ENCODE results near the gene CYP2A7.
"Not testable (repeated sequence)": the region's sequence is repeated elsewhere in the genome, so short reads cannot be mapped to it uniquely, and the experiment has no call there.

CYP2A7 gene, protein sequence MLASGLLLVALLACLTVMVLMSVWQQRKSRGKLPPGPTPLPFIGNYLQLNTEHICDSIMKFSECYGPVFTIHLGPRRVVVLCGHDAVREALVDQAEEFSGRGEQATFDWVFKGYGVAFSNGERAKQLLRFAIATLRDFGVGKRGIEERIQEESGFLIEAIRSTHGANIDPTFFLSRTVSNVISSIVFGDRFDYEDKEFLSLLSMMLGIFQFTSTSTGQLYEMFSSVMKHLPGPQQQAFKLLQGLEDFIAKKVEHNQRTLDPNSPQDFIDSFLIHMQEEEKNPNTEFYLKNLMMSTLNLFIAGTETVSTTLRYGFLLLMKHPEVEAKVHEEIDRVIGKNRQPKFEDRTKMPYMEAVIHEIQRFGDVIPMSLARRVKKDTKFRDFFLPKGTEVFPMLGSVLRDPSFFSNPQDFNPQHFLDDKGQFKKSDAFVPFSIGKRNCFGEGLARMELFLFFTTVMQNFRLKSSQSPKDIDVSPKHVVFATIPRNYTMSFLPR

DNA sequence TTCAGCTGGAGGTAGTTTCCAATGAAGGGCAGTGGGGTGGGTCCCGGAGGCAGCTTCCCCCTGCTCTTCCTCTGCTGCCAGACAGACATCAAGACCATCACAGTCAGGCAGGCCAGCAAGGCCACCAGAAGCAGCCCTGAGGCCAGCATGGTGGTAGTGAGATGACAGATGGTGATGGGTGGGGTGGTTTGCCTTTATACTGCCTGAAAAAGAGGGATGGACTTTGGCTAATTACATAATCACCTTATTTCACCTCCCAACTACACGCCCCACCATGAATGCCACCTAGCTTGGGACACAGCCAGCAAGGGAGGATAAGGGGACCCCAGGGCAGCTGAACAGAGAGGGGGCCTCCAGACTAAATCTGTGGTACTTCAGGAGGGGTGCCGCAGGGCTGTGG is at the start of gene CYP2A7:
Gene CYP2A7 (minus strand): TSS at position 170 of the 400 bp plus-strand sequence. CDS start 21 bp downstream, at position 149.
- DNase-seq (ENCODE audit: low spot score), result not testable (repeated sequence)

DNA sequence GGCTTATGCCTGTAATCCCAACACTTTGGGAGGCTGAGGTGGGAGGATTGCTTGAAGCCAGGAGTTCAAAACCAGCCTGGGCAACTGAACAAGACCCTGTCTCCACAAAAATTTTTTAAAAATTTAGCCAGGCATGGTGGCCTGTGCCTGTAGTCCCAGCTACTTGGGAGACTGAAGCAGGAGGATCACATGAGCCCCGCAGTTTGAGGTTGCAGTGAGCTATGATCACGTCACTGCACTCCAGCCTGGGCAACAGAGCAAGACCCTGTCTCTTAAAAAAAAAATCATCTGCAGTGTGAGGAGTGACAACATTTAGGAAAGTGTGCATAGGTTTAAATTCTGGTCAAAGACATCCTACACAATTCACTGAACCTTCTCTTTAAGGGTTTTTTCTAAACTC is 48.8 kb upstream of the CYP2A7 start:
- DNase-seq (ENCODE audit: low spot score), result not testable (repeated sequence)

DNA sequence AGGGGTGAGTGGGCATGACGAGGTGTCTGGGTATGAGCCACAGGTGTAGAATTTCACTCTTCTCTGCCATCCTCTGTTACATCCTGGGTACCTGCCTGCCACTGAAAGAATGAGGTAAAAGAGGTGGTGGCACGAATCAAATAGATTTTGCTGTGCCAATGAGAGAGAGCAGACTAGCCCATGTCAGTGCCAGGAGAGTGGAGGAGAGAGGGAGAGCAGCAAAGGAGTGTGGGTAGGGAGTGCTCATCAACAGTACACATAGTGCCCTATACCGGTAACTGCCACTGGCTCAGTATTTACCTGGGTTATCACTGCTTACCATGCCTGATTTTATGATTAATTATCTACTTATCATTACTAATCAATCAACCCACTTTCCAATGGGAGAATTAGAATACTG is 47.9 kb upstream of the CYP2A7 start:
- not testable (repeated sequence) for DNase-seq (ENCODE audit: low spot score)

DNA sequence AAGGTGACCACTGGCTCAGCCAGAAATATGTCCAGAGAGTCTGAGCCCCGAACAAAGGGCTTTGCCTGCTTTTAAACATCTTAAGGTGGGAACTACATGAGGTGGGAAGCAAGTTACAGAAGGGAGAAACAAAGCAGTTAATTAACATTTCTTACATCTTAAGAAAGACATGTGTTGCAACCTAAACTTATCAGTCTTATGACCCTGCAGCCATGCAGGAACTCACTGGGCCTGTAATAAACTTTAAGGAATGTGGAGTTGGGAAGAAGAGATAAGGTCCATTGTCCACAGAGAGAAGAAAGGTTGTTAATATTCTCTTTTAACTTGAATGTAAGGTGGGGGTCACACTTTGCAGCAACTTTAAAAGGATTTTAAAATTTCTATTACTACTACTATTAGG is 46.8 kb upstream of the CYP2A7 start:
- no peak for DNase-seq (ENCODE audit: low spot score)

DNA sequence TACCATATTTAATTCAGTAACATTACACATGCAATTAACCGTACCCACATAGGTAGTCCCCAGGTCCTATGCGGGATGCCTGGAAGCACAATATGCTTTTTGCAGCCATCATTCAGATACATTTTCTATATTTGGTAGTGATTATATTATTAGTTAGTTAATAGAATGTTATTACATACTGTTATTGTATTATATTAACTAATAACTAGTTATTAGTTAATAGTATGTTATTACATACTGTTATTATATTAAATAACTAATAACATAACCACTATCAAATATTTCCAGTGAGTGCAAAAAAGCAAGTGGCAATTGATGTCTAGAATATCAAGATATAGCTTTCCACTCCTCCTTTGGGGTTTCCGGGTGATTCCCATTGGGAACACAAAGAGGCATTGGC is 45.5 kb upstream of the CYP2A7 start:
- no peak for DNase-seq (ENCODE audit: low spot score)

DNA sequence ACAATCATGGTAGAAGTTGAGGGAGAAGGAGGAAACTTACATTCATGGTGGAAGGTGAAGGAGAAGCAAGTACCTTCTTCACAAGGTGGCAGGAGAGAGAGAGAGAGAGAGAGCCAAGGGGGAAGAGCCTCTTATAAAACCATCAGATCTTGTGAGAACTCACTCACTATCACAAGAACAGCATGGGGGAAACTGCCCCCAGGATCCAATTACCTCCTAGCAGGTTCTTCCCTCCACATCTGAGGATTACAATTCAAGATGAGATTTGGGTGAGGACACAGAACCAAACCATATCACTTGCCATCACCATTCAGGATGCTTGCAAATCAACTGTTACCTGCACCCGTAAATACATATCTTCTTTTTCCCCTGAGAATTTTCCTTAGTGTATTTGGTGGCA is 44.2 kb upstream of the CYP2A7 start:
- DNase-seq (ENCODE audit: low spot score), result not testable (repeated sequence)

DNA sequence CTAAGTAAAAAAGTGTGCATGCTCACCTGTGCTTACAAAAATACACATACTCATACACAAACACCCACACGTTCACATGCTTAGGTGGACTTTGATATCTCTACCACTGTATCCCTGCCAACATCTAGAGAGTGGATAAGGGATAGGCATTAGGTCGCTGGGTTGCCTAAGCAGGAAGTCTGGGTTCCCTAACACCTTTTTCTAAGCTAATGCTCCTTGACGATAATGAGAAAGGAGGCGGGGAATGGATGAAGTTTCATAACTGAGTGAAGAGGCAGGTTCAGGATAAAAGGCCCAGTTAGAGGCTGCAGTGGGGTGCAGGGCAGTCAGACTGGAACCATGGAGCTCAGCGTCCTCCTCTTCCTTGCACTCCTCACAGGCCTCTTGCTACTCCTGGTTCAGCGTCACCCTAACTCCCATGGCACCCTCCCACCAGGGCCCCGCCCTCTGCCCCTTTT is 41.9 kb upstream of the CYP2A7 start:
- no peak for DNase-seq (ENCODE audit: low spot score)

DNA sequence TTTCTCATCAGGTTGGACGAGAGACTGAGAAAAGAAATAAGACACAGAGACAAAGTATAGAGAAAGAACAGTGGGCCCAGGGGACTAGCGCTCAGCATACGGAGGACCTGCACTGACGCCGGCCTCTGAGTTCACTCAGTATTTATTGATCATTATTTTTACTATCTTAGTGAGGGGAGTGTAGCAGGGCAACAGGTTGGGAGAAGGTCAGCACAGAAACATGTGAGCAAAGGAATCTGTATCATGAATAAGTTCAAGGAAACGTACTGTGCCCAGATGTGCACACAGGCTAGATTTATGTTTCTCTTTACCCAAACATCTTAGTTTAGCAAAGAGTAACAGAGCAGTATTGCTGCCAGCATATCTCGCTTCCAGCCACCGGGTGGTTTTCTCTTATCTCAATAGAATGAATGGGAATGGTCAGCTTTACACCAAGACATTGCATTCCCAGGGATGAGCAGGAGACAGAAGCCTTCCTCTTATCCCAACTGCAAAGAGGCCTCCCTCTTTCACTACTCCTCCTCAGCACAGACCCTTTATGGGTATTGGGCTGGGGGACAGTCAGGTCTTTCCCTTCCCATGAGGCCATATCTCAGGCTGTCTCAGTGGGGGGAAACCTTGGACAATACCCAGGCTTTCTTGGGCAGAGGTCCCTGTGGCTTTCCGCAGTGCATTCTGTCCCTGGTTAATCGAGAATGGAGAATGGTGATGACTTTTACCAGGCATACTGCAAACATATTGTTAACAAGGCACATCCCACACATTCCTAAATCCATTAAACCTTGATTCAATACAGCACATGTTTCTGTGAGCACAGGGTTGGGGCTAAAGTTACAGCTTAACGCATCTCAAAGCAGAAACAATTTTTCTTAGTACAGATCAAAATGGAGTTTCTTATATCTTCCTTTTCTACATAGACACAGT is 40.5 kb upstream of the CYP2A7 start:
- DNase-seq (ENCODE audit: low spot score), result not testable (repeated sequence)

DNA sequence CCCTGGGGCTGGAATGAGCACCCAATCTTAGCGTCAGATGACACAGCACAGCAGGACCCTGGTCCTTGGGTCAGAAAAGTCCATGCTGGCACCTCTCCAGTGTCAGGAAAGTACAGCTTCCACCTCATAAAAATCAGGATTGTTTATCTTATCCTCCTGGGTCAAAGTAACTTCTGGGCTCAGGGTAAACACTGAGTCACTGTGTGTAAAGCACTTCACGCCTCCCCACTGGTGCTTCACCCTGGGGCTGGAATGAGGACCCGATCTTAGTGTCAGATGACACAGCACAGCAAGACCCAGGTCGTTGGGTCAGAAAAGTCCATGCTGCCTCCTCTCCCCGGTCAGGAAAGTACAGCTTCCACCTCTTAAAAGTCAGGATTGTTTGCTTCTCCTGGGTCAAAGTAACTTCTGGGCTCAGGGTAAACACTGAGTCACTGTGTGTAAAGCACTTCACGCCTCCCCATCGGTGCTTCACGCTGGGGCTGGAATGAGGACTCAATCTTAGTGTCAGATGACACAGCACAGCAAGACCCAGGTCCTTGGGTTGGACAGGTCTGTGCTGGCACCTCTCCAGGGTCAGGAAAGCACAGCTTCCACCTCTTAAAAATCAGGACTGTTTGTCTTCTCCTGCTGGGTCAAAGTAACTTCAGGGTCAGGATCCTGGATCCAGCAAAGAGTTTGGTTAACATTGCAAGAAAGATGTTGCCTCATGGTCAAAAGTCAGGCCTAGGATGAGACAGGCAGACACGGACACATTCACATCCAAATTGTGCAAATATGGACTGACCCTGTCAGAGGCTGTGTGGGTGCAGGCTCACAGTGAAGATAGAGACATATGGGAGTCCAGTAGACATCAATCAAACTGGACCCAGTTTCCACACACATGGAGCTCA is 39.2 kb upstream of the CYP2A7 start:
- no peak for DNase-seq (ENCODE audit: low spot score)

DNA sequence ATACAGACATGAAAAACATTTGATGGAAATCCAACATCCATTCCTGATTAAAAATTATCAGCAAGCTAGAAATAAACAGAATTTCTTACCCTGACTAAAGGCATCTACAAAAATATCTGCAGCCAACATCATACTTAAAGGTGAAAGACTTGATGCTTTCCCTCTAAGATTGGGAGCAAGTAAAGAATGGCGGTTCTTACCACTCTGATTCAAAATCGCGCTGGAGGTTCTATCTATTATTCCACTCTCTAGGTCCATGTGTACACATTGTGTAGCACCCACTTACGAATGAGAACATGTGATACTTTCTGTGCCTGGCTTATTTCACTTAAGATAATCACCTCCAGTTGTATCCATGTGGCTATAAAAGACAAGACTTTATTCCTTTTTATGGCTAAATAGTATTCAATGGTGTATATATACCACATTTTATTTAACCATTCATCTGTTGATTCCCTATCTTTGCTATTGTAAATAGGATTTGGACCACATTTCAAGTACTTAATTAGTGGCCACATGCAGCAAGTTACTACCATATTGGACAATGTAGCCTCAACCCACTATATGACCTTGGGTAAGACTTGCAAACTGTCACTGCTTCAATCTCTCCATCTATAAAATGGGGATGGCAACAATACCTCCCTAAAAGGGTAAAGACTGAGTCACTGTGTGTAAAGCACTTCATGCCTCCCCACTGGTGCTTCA is 38.4 kb upstream of the CYP2A7 start:
- DNase-seq (ENCODE audit: low spot score), result no peak

DNA sequence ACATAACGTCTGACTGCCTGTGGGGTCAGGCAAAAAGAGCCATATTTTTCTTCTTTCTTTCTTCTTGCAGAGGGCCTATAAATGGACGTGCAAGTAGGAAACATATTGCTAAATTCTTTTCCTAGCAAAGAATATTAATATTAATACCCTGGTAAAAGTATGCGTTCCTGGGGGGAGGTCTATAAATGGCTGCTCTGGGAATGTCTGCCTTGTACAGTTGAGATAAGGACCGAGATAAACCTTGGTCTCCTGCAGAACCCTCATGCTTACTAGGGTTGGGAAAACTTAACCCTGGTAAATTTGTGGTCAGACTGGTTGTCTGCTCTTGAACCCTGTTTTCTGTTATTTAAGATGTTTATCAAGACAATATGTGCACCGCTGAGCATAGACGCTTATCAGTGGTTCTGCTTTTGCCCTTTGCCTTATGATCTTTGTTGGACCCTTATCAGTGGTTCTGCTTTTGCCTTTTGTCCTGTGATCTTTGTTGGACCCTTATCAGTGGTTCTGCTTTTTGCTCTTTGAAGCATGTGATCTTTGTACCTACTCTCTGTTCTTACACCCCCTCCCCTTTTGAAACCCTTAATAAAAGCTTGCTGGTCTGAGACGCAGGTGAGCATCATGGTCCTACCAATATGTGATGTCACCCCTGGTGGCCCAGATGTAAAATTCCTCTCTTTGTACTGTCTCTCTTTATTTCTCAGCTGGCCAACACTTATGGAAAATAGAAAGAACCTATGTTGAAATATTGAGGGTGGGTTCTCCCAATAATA is 37.7 kb upstream of the CYP2A7 start:
- DNase-seq (ENCODE audit: low spot score), result not testable (repeated sequence)

DNA sequence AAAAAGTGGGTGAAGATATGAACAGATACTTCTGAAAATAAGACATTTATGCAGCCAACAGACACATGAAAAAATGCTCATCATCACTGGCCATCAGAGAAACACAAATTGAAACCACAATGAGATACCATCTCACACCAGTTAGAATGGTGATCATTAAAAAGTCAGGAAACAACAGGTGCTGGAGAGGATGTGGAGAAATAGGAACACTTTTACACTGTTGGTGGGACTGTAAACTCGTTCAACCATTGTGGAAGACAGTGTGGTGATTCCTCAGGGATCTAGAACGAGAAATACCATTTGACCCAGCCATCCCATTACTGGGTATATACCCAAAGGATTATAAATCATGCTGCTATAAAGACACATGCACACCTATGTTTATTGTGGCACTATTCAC is 36.3 kb upstream of the CYP2A7 start:
- not testable (repeated sequence) for DNase-seq (ENCODE audit: low spot score)

DNA sequence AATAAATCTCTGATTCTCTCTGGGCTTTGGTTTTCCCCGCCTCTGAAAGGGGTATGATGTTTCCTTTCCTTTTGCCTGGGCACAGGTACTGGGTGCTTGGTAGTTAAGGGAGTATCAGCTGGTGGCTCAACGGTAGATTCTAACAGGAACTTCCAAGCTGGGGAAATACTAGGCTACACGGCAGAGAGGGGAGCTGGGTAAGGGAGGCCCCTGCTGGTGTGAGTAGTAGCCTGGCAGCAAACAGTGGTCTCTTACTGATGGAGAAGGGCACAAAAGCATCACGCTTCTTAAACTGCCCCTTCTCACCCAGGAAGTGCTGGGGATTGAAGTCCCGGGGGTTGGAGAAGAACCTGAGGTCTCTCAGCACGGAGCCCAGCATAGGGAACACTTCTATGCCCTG is 26.9 kb upstream of the CYP2A7 start:
- DNase-seq (ENCODE audit: low spot score), result no peak

DNA sequence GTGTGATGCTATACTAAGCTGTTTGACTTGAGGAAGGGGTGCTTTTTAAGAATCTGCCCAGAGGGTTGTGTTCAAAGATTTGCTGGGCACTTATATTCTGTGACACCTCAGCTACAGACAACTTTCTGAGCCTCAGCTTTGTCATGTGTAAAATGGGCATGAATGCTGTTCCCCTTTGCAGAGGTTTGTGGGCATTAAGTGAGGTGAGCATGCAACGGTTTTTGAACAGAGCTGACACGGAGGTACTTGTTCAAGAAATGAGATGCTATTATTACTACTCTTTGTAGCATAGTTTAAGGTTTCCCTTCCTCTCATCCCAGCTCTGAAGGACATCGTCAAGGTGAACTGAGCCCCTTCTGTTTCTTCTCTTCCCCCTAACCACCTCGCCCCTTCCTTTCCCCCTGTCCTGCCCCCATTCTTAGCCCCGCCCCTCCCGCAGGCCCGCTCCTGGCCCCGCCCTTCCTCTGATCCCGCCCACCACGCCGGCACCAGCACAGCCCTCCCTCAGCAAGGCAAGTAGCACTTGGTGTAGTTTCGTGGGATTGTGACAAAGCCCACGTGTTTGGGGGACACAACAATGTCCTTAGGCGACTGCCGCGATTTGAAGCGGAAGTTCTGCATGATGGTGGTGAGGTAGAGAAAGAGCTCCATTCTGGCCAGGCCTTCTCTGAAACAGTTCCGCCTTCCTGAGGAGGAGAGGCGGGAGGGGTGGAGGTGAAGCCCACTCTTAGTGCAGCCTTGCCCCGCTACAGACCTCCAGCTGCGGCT is 26.1 kb upstream of the CYP2A7 start:
- no peak for DNase-seq (ENCODE audit: low spot score)

DNA sequence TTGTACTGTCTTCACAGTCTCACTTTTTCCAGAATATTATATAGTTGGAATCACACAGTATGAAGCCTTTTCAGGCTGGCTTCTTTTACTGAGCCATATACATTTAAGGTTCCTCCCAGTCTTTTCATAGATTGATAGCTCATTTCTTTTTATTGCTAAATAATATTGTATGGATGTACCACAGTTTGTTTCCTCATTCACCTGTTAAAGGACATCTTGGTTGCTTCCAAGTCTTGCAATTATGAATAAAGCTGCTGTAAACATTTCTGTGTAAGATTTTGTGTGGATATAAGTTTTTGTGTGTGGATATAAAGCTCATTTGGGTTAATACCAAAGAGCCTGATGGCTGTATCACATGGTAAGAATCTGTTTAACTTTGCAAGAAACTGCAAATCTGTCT is 24.5 kb upstream of the CYP2A7 start:
- DNase-seq (ENCODE audit: low spot score), result no peak

DNA sequence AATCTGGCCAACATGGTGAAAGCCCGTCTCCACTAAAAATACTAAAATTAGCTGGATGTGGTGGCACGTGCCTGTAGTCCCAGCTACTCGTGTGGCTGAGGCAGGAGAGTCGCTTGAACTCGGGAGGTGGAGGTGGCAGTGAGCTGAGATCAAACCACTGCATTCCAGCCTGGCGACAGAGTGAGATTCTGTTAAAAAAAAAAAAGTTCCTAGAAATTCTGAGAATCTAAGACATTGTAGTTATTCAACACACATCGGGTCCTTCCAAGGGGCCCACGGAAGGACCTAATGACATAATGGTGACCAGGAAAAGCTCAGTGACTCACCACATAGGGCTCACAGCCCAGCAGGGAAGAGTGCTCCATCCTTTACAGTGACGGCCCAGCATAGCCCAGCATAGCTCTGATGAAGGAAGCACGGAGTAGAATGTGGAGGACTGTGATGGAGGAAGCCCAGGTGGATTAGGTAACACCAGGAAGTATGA is 22.7 kb upstream of the CYP2A7 start:
- DNase-seq (ENCODE audit: low spot score), result not testable (repeated sequence)

DNA sequence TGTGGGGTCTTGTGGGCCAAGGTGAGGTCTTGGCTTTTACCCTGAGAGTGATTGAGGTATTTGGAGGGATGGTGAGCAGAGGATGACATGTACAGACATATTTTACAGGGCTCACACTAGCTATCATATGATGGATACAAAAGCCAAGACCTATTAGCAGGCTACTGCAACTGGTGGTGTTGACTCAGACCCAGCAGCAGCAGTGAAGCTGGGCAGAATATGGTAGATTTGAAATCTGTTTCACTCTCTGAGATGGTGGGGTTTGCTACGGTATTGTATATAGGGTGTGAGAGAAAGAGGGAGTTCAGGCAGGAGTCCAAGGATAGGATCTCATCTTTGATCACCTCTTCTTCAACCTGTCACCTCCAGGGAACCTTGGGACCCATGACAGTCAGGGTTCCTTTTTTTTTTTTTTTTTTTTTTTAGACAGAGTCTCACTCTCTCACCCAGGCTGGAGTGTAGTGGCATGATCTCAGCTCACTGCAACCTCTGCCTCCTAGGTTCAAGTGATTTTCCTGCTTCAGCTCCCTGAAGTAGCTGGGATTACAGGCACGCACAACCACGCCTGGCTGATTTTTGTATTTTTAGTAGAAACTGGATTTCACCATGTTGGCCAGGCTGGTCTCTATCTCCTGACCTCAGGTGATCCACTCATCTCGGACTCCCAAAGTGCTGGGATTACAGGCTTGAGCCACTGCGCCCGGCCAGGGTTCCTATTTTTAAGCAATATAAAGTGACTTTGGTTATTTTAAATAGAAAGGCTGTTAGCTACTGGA is 20.1 kb upstream of the CYP2A7 start:
- DNase-seq (ENCODE audit: low spot score), result not testable (repeated sequence)

DNA sequence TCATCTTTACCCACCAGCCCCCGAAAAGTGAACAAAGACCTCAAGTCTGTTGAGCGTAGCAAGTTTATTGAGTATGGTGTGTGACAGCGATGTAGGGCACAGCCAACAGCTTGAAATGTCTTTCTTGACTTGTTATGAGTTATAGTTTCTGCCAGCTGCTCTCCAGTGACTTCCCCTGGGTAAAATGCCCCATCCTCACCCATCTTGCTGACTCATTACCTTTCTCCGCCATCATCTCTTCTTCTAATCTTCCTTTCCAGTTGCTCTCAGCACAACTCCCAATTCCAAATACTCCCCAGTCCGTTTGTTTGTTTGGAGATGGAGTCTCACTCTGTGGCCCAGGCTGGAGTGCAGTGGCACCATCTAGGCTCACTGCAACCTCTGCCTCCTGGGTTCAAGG is 18.5 kb upstream of the CYP2A7 start:
- DNase-seq (ENCODE audit: low spot score), result not testable (repeated sequence)
